ENCODE data around the gene TRIM65.

DNA sequence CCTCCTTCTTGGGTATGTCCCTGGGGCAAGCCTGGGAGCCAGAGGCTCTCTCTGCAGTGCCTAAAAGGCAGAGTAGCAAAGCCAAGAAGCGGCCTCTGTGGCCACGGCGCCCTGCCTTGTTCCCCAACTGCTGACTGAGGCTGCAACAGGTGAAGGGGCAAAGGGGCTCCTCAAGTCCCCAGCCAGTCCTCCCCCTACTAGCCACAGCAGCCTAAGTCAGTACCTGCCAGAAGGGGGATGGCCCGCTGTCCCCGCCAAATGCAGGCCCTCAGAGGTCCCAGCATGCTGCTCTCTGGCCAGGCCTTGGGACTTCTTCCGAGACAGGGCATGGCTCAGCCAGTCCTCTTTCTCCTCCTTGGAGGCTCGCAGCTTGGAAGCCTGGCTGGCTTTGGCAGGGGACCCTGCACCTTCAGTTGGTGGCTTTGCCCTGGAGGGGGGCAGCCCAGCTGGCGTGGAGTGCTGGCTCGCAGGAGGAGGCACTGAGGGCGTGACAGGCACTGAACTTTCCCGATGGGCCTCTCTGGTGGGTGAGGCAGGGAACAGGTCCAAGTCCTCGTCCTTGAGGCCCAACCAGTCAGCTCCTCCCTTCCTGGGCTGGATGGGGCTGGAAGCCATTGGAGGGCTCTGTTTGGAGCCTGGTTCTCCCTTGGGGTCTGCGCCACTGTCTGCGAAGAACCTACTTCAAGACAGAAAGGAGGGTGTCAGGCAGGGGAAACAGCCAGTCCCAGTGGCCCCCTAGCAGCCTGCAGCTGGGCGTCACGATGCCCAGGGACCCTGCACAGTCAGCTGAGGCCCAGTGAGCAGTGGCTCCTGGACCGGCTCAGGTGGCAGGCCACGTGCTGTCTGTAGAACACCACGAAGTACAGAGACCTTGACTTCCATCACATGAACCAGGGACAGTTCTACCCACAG, 26.5 kb upstream of the TRIM65 start:
- TF ChIP-seq RAD21 (IDR thresholded peaks at IDR 0.05; ENCODE audit: low read depth) (no peak), TAF1 (IDR thresholded peaks at IDR 0.05; ENCODE audit: low read depth) (no peak), TEAD4 (IDR thresholded peaks at IDR 0.05) (no peak), REST (IDR thresholded peaks at IDR 0.05; ENCODE audit: low read depth) (no peak), YY1 (IDR thresholded peaks at IDR 0.05; ENCODE audit: low read depth) (no peak), CREB1 (IDR thresholded peaks at IDR 0.05; ENCODE audit: low read depth) (no peak), TCF12 (IDR thresholded peaks at IDR 0.05; ENCODE audit: low read depth) (no peak), CEBPB (IDR thresholded peaks at IDR 0.05) (no peak), EP300 (IDR thresholded peaks at IDR 0.05; ENCODE audit: borderline replicate concordance) (no peak), ZBTB7A (IDR thresholded peaks at IDR 0.05; ENCODE audit: low read depth) (no peak), MAX (IDR thresholded peaks at IDR 0.05) (no peak)
